ES-I3 (cell line): ENCODE measurements around the gene EIF4B.

Source experiments
- H3K36me3 ChIP-seq: 2 replicates; pipeline ENCODE4 v1.6.1; 2013; ENCODE audit warnings: mild to moderate bottlenecking, low read length, control low read depth, moderate library complexity; ENCODE audit not compliant: insufficient read depth
- H3K4me1 ChIP-seq: 2 replicates; pipeline ENCODE4 v1.6.1; 2013; ENCODE audit warnings: mild to moderate bottlenecking, control low read depth, low read length; ENCODE audit not compliant: insufficient read depth
- H3K9ac ChIP-seq: 2 replicates; pipeline ENCODE4 v1.6.1; 2013; ENCODE audit warnings: low read depth, mild to moderate bottlenecking, low read length, moderate library complexity
- H3K9me3 ChIP-seq: 2 replicates; pipeline ENCODE4 v1.6.1; 2013; ENCODE audit warnings: mild to moderate bottlenecking, low read length, moderate library complexity; ENCODE audit not compliant: control insufficient read depth, insufficient read depth

The EIF4B gene

DNA sequence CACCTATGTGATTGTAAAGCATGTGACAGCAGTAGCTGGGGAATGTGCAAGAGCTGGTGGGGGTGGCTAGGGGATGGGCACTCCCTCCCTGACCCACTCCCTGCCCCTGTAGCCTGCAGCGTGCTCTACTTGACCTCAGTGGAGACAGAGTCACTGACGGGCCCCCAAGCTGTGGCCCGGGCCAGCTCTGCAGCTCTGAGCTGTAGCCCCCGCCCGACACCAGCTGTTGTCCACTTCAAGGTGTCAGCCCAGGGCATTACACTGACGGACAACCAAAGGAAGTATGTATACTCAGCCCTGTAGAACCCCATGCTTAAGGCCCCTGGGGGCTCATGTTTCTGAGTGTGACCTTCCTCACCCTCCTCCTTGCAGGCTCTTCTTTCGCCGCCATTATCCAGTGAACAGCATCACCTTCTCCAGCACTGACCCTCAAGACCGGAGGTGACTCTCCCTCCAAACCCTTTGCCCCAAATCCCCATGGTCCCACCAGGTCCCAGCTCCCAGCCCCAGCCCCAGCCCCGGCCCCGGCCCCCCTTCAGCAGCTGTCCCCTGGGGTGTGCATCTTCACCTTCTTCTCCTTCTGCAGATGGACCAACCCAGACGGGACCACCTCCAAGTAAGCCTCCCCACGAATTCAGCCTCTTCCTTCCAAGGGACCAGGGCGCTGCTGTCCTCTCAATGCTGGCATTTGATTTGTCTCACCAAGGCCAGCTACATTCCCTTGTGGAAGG is 56.9 kb downstream of the EIF4B start:
- Histone ChIP-seq H3K9me3 (no peaks in the 10 kb centered on the region), H3K9ac (no peak overlapping the region), H3K36me3 (no peaks in the 10 kb centered on the region), H3K4me1 (peaks cover 11% of the 10 kb centered on the region; the same call in 1 of the 2 replicates)

DNA sequence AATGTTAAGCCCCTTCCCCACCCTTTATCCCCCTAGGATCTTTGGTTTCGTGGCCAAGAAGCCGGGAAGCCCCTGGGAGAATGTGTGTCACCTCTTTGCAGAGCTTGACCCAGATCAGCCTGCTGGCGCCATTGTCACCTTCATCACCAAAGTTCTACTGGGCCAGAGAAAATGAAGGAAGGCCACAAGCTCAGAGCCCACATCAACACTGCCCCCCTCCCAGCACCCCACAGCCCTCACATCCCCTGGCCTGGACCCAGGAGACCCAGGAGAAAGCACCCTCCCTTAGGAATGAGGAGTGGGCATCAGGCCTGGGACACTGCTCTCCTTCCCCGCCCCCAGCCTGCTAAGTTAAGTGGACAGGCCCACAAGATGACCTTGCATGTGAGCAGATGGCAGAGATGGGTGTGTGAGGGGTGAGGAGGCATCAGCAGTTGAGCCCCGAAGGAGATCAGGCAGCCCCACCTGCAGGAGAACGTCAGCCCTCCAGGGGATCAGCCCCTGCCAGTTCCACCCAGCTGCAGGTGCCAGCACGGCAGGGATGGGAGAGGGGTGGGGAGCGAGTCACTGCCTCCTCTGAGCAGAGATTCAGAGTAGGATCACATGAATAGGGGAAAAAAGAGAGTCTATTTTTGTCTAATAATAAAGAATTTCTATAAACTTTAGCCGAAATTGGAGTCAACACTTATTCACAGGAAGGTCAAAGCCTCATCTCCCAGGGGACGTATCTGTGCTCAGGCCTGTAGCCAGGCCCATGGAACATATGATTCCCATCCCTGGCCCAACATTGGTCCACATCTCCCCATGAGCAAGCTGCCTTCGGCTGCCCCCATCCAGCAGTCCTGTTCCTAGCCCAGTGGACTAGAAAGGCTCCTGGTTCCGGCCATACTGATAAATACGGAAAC is 57.7 kb downstream of the EIF4B start:
- Histone ChIP-seq H3K36me3 (no peaks in the 10 kb centered on the region), H3K9ac (no peak overlapping the region), H3K4me1 (peaks cover 15% of the 10 kb centered on the region), H3K9me3 (no peaks in the 10 kb centered on the region)

DNA sequence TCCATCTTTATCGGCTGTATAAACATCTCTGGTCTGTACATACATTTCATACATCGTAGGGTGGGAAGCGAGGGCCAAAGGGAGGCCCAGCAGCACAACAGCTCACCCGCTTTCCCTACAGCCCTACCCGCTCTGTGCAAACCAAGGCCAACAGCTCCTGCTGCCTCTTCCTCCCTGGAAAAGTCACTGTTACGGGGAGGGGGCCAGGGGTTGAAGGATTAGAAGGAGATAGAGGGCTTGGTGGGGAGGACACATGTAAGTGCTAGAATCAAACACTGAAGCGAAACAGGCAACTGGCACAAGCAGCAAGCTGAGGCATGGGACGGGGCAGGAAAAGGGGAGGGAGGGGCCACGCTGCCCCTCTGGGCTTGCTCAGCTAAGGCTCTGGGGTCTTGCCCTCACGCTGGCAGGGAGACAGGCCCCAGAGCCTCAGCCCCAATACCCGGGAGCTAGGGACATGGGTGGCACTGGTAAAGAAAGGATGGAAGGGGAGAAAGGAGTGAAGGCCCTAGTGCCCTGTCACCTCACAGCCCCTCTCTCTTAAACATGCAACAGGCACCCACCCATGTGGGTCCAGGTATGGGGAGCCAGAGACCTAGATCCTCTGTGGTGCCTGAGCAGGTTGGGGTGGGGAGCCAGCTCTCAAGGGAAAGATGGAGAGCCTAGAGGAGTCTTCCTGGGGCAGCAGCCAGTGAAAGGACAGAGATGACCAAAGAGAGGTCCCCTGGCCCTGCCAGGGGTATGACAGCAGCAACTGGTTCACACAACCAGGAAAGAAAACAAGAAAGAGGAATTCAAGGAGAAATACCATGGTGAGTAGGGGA is 58.6 kb downstream of the EIF4B start:
- Histone ChIP-seq H3K9me3 (no peaks in the 10 kb centered on the region), H3K4me1 (peaks cover 23% of the 10 kb centered on the region), H3K9ac (no peak overlapping the region), H3K36me3 (no peaks in the 10 kb centered on the region; the same call in 1 of the 2 replicates)

DNA sequence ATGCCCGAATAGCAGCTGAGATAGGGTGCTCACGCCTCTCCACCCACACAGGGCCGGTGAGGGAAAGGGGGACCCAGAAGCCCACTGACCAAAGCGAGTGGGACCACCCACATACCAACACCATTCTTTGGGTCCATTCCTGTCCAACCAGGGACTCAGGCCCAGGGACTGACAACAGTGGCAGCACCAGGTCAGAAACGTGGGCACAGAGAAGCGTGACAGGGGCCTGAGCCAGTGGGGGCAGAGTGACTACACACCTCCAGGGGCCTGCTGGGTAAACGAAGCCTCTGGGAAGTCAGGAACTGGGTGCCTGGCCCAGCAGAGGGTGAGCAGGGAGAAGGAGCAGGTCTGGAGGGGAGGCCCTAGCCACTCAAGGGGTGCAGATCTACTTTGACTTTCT is 59.2 kb downstream of the EIF4B start:
- H3K9me3 ChIP-seq, result no peaks in the 10 kb centered on the region
- no peak overlapping the region for H3K9ac ChIP-seq
- peaks cover 30% of the 10 kb centered on the region for H3K4me1 ChIP-seq
- H3K36me3 ChIP-seq, result no peaks in the 10 kb centered on the region; the same call in 1 of the 2 replicates

DNA sequence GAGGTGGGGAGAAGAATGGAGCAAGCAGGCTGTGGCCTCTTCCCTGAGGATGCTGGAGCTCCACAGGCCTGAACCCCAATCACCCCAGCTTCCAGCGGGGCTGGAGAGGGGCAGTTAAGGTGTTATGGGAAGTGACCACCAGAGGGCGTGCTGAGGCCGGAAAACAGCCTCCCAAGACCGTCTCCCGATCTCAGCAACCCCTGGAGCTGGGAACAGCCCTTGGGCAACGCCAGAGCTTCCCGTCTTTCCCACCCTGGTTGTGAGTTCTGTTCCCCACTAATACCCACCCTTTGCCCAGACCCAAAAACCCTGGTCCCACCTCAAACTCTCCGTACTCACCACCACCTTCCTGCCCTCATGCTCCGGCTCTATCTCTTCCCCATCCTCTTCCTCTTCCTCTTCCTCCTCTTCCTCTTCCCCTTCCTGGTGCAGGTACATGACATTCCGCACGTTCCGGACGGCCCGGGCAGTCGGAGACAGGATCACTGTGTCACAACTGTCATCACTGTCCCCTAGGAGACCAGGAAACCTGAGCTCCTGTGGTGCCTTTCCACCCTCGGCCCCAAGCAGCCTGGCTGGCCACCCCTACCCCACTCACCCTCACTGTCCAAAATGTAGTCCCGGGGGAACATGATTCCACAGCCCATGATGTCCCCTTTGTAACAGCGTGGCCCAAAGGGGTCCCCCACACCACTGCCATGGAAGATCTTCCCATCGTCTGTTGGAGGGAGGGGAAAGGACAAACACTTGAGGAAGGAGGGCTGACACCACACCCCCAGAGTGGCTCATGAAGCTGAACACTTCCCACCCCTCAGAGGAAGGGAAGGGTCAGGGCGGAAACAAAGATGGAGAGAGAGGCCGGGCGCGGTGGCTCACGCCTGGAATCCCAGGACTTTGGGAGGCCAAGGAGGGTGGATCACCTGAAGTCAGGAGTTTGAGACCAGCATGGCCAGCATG is 60.0 kb downstream of the EIF4B start:
- Histone ChIP-seq H3K4me1 (peaks cover 36% of the 10 kb centered on the region), H3K36me3 (no peaks in the 10 kb centered on the region; the same call in 1 of the 2 replicates), H3K9me3 (no peaks in the 10 kb centered on the region), H3K9ac (no peak overlapping the region)

DNA sequence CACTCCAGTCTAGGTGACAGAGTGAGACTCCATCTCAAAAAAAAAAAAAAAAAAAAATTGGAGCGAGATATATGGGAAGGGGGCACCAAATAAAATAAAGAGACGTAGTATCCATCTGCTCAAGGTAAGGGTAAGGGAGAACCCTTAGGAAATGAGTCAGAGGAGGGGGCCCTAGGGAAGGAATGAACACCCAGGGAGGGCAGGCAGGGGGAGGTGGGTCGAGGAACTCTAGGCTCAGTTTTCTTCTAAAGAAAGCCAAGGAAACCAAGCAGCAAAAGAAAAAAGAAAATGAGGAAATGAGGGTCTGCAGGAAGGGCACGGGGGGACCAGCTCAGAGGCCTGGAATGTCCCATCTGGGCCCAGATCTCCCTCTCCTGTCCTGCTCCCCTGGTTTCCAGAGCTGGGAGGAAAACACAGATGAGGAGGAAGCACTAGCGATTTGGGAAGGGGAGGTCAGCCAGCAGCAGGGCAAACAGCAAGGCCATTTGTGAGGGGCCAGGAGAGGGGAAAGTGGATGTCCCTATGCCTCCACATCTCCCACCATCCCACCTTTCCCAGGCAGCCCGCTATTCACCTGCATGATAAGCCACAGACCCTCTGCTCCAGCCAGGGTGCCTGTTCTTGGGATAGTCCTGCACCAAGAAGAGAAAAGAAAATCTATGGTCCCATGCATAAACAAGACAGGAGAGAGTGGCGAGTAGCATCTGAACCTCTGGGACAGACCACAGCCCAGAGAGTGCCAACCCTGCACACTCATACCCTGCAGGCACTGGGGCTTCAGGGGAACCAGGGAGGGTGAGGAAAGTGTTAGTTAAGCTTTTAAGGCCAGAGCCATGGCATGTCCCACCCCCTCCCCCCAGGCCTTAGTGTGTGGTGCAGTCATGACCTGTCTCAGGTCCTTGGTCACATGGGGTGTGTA is 61.1 kb downstream of the EIF4B start:
- no peak overlapping the region for H3K9ac ChIP-seq

DNA sequence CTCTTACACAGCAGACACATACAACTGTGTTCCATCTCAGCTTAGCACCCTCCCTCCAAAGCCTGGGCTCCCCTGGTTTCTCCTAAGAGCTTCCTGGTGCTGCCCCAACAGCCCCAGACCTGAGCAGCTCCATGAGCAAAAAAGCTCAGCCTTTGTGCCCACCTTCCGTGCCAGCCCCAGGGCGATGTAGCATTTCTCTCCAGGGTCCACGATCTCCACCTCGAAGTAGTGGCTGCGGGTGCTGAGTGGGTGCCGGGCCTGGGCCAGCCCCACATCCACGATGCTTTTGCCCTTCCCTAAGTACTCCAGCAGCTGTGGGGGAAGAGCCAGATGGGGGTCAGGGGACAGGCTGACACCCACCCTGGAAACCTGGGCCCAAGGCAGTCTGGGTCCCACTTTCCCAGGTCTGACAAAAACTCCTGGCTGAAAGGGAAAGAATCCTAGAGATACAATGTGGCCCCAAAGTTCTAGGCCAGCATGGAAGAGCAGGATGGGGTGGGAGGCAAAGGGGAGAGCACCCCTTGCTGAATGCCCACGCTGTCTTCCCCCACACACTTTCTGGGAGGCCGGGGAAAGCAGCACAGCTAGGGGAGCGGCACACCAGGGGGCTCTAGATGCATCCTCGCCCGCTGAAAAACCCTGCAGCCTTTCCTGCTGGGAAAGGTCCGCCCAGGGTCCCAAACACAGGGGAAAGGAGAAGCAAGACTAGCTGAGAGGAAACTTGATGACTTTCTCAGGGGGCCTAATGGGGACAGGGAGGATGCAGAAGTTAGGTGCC is 61.9 kb downstream of the EIF4B start:
- Histone ChIP-seq H3K9me3 (no peaks in the 10 kb centered on the region), H3K36me3 (no peaks in the 10 kb centered on the region; the same call in 1 of the 2 replicates), H3K4me1 (peaks cover 45% of the 10 kb centered on the region), H3K9ac (no peak overlapping the region)

More for the DNA sequence above, 61.1 kb downstream of the EIF4B start:
- Histone ChIP-seq H3K4me1 (peaks cover 42% of the 10 kb centered on the region), H3K9me3 (no peaks in the 10 kb centered on the region), H3K36me3 (no peaks in the 10 kb centered on the region; the same call in 1 of the 2 replicates)

DNA sequence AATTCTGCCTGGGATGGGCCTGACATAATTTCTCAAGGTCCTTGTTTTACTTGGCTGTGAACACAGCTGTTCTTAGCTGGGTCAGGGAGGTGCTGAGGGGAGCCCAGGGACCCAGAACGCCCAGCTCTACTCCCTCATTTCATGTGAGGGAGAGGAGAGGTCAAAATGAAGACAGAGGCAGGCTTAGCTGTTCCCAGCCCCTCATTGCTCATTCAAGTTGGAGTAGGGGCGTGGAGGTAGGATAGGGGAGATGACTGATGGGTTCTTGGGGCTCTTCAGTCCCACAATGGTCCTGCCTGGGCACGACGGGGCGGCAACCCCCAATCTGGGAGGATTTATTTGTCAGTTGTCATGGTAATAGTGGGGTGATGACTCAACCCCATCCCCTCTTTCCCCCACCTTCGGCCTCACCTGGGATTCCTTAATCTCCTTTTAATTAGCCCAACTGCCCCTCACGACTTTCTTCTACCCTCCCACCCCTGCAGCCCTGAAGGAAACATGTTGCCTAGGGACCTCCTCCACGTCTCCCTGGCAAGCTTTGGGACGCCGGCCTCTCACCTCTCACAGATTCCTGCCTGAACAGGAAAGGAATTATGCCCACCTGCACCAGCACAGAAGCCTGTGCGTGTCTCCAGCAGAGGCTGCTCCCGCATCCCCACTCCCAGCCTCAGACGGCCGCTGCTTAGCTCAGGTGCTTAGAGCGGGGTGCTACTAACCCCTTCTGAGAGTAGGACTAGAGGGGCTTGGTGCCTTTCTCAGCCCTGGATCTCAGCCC is 62.7 kb downstream of the EIF4B start:
- no peaks in the 10 kb centered on the region; the same call in 1 of the 2 replicates for H3K36me3 ChIP-seq
- H3K9ac ChIP-seq, result no peak overlapping the region
- H3K4me1 ChIP-seq, result peaks cover 45% of the 10 kb centered on the region
- H3K9me3 ChIP-seq, result no peaks in the 10 kb centered on the region

DNA sequence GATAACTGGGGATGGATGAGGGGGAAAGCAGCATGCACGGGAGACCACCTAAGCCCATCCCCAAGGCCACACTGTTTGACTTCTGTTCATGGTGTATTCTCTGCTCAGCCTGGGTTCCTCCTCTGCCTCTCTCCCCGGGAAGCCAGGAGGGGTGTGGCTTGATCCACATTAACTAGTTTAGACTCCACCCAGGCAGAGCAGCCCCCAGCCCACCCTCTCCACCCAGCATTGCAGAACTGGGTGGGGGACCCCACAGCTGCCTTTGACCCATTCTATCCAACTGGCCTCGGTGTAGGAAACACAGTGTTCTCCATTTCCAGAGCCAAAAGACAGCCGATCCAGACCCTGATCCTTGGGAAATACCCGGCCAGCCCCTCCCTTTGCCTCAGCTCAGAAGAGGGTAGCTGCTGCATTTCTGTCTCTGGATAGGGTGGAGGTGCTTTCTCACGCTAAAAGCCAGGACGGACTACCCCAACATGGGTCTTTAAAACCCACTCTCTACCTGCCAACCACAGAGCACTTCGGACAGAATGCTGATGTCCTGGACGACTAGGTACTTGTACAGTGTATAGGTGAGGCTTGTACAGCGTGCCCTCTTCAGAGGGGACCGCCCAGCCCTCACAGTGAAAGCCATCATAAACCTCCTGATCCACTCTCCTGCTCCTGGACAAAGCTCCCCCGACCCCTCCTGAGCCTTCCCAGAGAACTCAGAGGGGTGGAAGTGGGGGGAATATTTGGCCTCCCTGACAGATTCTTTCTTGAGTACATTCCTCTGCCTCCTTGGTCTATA is 63.6 kb downstream of the EIF4B start:
- no peaks in the 10 kb centered on the region; the same call in 1 of the 2 replicates for H3K36me3 ChIP-seq
- no peak overlapping the region for H3K9ac ChIP-seq
- peaks cover 45% of the 10 kb centered on the region for H3K4me1 ChIP-seq
- no peaks in the 10 kb centered on the region for H3K9me3 ChIP-seq

DNA sequence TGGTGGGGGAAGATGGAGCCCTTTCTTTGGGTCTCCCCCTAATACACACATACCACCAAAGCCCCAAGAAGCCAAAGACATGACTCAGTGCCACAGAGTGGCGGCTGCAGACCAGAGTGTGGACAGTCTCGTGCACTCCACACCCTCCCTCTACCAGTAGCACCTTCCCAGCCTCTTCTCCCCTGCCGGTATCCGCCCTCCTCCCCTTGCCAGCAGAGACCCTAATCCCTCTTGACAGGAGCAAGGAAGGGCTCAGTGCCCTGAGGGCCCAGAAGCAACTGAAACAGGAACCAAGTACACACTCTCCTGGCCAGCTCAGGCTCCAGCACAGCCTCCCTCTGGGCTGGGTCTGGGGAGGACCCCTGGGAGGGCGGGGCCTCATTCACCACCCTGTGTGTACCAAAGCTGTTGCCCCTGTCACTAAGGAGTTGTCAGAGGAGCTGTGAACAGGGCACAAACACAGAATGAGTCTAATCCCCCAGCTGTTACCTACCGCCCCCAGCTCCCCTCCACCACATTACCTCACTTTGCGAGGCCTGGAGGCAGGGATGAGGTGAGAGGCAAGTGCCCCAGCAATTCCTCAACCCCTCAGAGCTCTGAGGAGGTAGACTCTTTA is 64.7 kb downstream of the EIF4B start:
- no peaks in the 10 kb centered on the region for H3K9me3 ChIP-seq
- H3K4me1 ChIP-seq, result peaks cover 45% of the 10 kb centered on the region
- H3K36me3 ChIP-seq, result no peaks in the 10 kb centered on the region; the same call in 1 of the 2 replicates
- H3K9ac ChIP-seq, result no peak overlapping the region
